Tibial nerve (tissue), 4 donors: ENCODE measurements around the gene DAAM2.

Experiments
- CTCF ChIP-seq, 5 experiments: fragments of 200-600 bp in 3 of 5; fragments of 450-650 bp in 2 of 5; sonication (generic) in 3 of 5; IDR thresholded peaks; one replicate each; pipeline ENCODE4 v1.5.1; 2016 to 2019; ENCODE audit warnings: antibody characterized with exemption in 5 of 5, mild to moderate bottlenecking in 3 of 5, moderate library complexity in 2 of 5
- EP300 ChIP-seq, 2 donors: sonication (generic); formaldehyde crosslinking; IDR thresholded peaks; one replicate each; pipeline ENCODE4 v1.6.1; 2017; ENCODE audit warnings: antibody characterized with exemption in 2 of 2, mild to moderate bottlenecking in 1 of 2
- POLR2A ChIP-seq, 2 donors: fragments of 450-650 bp; IDR thresholded peaks; one replicate each; pipeline ENCODE4 v1.6.1; 2017; ENCODE audit warnings: antibody characterized with exemption in 2 of 2, mild to moderate bottlenecking in 2 of 2, moderate library complexity in 2 of 2

GRCh38 chr6:39829331-39829730 lies 37.2 kb downstream of the DAAM2 start:
- no peak for TF ChIP-seq POLR2A (IDR thresholded peaks at IDR 0.05)
- TF ChIP-seq CTCF (IDR thresholded peaks at IDR 0.05): no peak
- no peak for TF ChIP-seq EP300 (IDR thresholded peaks at IDR 0.05)
